ENCODE measurements around the gene PTPN4. TPM values are rescaled to one million over a fixed set of nuclear protein-coding genes. Genes with fewer than 3 reads are reported as not detected.
A peak's percentile ranks its signal among the peaks of the same experiment; 100 is the strongest.

PTPN4 gene
- total RNA-seq (2014; rRNA removed; shearing (Covaris generic)), result 10.1 and 12.9 TPM in 2 replicates

- DNase-seq (ENCODE audit: low read depth), result peak; percentile 98
These were observed at the start of gene PTPN4 for GRCh38 chr2:119759451-119760236. Gene PTPN4 (plus strand): TSS chr2:119759922. CDS start chr2:119809854, 49,932 bp downstream.

- no peak for DNase-seq (ENCODE audit: low read depth)
These were observed 49.4 kb upstream of the PTPN4 start for GRCh38 chr2:119710281-119710680.

GRCh38 chr2:119711352-119711751, 48.4 kb upstream of the PTPN4 start:
- DNase-seq (ENCODE audit: low read depth), result no peak

- no peak for DNase-seq (ENCODE audit: low read depth)
These were observed 47.2 kb upstream of the PTPN4 start for GRCh38 chr2:119712571-119712970.

DNA sequence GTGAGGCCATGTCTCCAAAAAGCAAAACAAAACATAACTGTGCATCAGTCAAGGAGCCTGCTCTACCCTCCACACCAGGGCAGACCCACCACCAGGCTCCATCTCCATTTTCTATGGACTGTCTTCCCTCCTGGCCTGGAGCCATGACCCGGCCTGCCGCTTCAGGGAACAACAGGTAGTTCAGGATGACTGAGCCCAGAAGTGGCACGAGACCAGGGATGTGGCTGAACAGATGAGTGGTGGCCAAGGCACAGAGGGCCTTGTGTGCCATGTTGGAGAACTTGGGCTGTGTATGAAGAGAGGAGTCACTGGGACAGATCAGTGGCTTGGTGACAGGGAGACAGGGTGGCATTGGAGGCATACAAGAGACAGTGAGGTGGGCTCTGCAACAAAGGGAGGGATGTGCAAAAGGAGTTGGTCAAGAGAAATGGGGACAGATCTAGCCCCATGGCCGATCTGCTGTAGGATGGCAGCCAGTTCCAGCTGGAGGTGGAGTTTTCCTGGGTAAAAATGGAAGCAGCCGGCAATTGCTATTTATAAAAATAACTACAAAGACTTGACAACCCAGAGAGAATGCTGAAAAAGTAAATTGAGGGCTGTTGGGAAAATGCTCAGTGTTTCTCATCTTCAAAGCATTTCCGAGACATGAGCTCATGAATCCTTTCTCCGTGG, 45.8 kb upstream of the PTPN4 start:
- DNase-seq (ENCODE audit: low read depth), result no peak

GRCh38 chr2:119715409-119716283, 44.1 kb upstream of the PTPN4 start:
- no peak for DNase-seq (ENCODE audit: low read depth)

DNA sequence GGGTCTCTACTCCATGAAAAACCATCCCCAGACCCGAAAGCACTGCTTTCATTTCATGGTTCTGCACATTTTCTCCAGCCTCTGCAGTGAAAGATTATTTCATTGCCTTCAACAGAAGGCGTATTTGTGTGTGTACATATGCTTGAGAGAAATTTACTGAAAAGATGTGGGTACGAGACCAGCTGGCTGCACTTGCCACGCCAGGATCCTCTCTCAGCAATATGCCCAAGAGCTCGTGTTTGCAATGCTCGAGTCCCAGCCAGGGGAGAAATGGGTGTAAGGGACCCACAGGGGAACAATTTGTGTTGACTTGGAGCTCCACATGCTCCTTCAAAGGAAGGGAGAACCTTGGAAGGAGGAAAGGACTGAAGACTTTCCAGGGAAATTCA, 43.4 kb upstream of the PTPN4 start:
- DNase-seq (ENCODE audit: low read depth), result no peak

DNA sequence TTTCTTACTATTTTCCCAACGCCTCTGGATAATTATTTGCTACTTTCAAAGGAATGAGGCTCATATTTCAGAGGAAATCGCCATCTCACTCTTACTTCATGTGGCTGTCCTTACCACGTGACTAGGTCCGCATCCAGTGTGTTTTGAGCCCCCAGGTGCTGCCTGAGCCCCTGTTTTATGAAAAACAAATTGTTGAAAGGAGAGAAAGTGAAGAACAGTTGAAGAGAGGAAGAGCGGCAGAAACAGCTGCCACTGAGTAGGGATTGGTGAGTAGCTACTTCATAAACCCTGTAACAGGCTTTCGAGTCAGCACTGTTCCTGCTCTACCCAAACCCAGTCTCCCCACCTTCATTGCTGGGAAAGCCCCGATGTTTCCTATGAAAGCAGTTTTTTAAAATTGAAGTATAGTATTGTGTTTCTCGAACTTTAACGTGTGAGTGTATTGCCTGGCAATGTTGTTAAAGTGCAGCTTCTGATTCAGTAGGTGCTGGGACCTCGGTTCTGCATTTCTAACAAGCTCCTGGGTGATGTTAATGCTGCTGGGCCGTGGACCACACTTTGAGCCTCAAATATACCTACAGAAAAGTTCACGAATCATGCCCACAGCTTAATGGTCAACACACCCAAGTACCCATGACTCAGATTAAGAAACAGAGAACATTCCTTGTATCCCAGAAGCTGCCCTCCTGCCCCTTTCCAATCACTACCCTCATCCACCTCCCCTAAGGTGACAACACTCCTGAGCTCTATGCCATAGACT, 41.0 kb upstream of the PTPN4 start:
- DNase-seq (ENCODE audit: low read depth), result no peak

GRCh38 chr2:119719261-119719627, 40.5 kb upstream of the PTPN4 start:
- no peak for DNase-seq (ENCODE audit: low read depth)

DNA sequence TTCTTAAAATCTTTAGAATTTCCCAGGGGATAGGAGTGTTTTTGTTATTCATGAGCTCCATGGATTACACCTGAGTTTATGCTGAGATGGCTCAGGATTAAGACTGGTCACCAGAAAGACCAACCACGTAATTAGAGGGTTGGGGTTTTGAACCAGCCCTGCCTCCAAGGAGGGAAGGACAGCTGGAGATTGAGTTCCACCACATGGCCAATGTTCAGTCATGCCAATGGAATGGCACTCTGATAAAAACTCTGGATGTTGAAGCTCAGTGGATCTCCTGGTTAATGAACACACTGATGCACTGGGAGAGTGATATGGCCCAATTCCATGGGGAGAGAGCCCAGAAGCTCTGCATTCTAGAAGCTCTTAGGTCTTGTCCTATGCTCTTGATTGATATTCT, 38.7 kb upstream of the PTPN4 start:
- DNase-seq (ENCODE audit: low read depth), result peak; percentile 10

DNA sequence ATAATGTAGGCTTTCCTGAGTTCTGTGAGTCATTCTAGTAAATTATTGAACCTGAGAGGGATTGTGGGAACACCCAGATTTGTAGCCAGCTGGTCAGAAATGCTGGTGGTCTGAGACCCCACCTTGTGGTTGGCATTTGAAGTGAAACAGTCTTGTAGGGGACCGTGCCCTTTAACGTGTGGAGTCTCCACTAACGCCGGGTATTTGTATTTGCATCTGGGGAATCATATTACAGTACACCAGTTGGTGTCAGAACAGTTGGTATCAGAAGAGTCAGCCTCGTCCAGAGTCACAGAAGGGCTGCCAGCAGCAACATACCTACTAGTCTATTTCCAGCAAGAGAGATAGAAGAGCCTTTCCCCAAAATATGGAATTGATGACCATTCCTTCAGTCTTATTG, 38.3 kb upstream of the PTPN4 start:
- DNase-seq (ENCODE audit: low read depth), result no peak

GRCh38 chr2:119721904-119722303, 37.8 kb upstream of the PTPN4 start:
- no peak for DNase-seq (ENCODE audit: low read depth)

DNA sequence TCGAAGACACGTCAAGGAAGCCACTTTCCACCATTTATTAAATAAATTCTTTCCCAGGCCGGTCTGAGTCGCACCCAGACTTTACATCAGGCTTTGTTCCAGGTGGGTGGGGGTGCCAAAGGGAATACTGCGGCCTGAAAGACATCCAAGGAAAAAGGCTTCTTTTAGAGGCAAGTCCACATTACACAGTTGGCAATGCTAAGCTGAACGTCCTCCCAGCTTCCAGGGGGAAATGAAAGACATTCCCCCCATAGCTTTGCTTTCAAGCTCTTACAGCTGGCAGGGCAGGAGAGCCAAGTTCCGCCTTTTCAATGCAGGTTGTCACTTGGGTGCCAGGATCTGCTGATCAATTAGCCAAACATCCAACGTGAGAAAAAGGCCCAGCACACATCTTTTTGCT, 36.5 kb upstream of the PTPN4 start:
- no peak for DNase-seq (ENCODE audit: low read depth)

DNA sequence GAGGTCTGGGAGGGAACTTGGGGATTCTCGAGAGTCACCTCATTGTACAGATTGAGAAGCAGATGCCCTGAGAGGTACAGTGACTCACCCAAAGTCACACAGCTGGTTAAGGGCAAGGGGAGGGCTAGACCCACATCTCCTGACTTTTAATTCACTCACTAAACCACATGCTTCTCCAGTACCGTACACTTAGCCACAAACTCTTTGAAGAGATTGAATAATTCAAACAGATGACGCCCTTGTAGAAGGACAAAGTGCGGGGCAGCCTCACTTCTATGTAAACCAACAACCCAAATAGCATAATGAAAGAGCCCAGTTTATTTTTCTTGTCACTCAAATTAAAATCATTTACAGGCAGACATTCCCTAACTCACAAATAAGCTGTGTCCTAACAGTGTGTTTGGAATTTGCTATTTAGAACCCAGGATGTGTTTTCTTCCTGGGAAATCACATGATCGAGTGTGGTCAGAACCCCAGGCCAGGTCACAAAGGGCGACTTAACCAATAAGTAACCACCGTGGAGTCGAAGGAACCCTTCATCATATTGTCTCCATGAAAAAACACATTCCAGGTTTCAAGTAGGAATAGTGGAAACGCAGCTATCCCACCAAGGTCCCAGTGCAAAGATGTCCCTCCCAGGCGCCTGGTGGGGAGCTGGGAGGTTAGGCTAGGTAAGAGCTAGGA, 35.8 kb upstream of the PTPN4 start:
- peak; percentile 18 for DNase-seq (ENCODE audit: low read depth)

GRCh38 chr2:119724656-119725485, 34.9 kb upstream of the PTPN4 start:
- DNase-seq (ENCODE audit: low read depth), result no peak

GRCh38 chr2:119727493-119727892, 32.2 kb upstream of the PTPN4 start:
- DNase-seq (ENCODE audit: low read depth), result no peak

GRCh38 chr2:119728421-119728820, 31.3 kb upstream of the PTPN4 start:
- DNase-seq (ENCODE audit: low read depth), result no peak

- no peak for DNase-seq (ENCODE audit: low read depth)
These were observed 29.0 kb upstream of the PTPN4 start for GRCh38 chr2:119730671-119731177.

- DNase-seq (ENCODE audit: low read depth), result no peak
These were observed 27.7 kb upstream of the PTPN4 start for GRCh38 chr2:119731983-119732382.

- DNase-seq (ENCODE audit: low read depth), result no peak
These were observed 27.0 kb upstream of the PTPN4 start for GRCh38 chr2:119732601-119733164.

Measured in M059J (cell line).